HEK293T (cell line): Measurements from ENCODE around the gene CHAF1A.

Experiments
- CTCF ChIA-PET: fragments of 350-600 bp; formaldehyde crosslinking; extraction: SDS; loops from one replicate; lab custom pipeline; 2021; ENCODE audit warnings: antibody characterized with exemption, inconsistent platforms; lab: Yijun Ruan, JAX
- POLR2A ChIA-PET: fragments of 350-600 bp; formaldehyde crosslinking; extraction: SDS; loops from one replicate; lab custom pipeline; 2020; ENCODE audit warnings: antibody characterized with exemption, inconsistent platforms; lab: Yijun Ruan, JAX
- DNase-seq: peaks from one replicate; pipeline ENCODE4 v3.0.0; 2012; ENCODE audit warnings: mixed read lengths; ENCODE audit errors: extremely low spot score
- ARNT ChIP-seq: fragments of 450-650 bp; IDR thresholded peaks from 2 replicates; pipeline ENCODE4 v1.6.1; 2017; ENCODE audit warnings: mild to moderate bottlenecking
- BHLHE40 ChIP-seq: fragments of 450-650 bp; IDR thresholded peaks from 2 replicates; pipeline ENCODE4 v1.6.1; 2016; ENCODE audit warnings: mild to moderate bottlenecking, moderate library complexity, borderline replicate concordance
- CTBP1 ChIP-seq: fragments of 450-650 bp; IDR thresholded peaks from 2 replicates; pipeline ENCODE4 v1.6.1; 2016; ENCODE audit warnings: borderline replicate concordance
- ELF4 ChIP-seq: fragments of 450-650 bp; IDR thresholded peaks from 2 replicates; pipeline ENCODE4 v1.6.1; 2017; ENCODE audit warnings: antibody characterized with exemption
- FOXA1 ChIP-seq: fragments of 450-650 bp; IDR thresholded peaks from 2 replicates; pipeline ENCODE4 v1.6.1; 2016; ENCODE audit warnings: mild to moderate bottlenecking
- FOXK2 ChIP-seq: fragments of 450-650 bp; IDR thresholded peaks from 2 replicates; pipeline ENCODE4 v1.6.1; 2016; ENCODE audit warnings: mild to moderate bottlenecking
- FOXM1 ChIP-seq: fragments of 450-650 bp; IDR thresholded peaks from 2 replicates; pipeline ENCODE4 v1.6.1; 2017; ENCODE audit warnings: mild to moderate bottlenecking, borderline replicate concordance
- HDGF ChIP-seq: fragments of 450-650 bp; IDR thresholded peaks from 2 replicates; pipeline ENCODE4 v1.6.1; 2017; ENCODE audit warnings: antibody characterized with exemption, borderline replicate concordance
- L3MBTL2 ChIP-seq: fragments of 450-650 bp; conservative IDR thresholded peaks from 2 replicates; pipeline ENCODE4 v1.6.1; 2016; ENCODE audit warnings: mild to moderate bottlenecking
- LEF1 ChIP-seq: fragments of 450-650 bp; IDR thresholded peaks from 2 replicates; pipeline ENCODE4 v1.6.1; 2017; ENCODE audit warnings: mild to moderate bottlenecking, borderline replicate concordance
- NFRKB ChIP-seq: fragments of 450-650 bp; IDR thresholded peaks from 2 replicates; pipeline ENCODE4 v1.6.1; 2016; ENCODE audit warnings: mild to moderate bottlenecking, moderate library complexity
- SP1 ChIP-seq: fragments of 450-650 bp; IDR thresholded peaks from 2 replicates; pipeline ENCODE4 v1.6.1; 2017
- SUZ12 ChIP-seq: fragments of 450-650 bp; IDR thresholded peaks from 2 replicates; pipeline ENCODE4 v1.6.1; 2016; ENCODE audit warnings: mild to moderate bottlenecking
- TARDBP ChIP-seq: fragments of 450-650 bp; IDR thresholded peaks from 2 replicates; pipeline ENCODE4 v1.6.1; 2016
- ZNF384 ChIP-seq: fragments of 450-650 bp; IDR thresholded peaks from 2 replicates; pipeline ENCODE4 v1.6.1; 2016
- TF ChIP-seq, protein P1 (sequence below): fragments of 450-650 bp; IDR thresholded peaks from 2 replicates; pipeline ENCODE4 v1.6.1; 2016

The CHAF1A gene

DNA sequence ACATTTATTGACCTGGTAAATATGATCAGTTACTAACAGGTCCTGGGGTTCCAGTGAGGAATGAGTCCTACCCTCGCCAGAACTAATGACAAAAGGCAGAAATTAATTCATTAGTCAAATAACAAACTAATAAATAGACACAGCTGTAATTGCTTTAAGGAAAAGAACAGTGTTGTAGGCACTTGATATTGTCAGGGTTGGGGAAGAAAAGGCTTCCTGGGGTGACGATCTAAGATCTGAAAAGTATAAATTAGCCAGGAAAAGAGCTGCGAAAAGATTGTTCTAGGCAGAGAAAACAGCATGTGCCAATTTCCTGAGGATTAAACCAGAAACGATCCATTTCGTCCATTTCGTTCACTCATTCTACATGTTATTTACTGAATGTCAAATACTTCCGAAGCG lies 670 bp upstream of the CHAF1A start:
- CTCF ChIA-PET, result interaction anchor here (1.0 to 1.1 kb wide), 2 partner anchors 49 to 155 kb away, joined by 3 read pairs; partner anchors contain the start of gene YJU2
- DNase-seq, result no peak
- POLR2A ChIA-PET, result interaction anchor here (0.6 to 1.5 kb wide), 18 partner anchors 8 to 315 kb away, joined by 3 to 20 read pairs (median 4); partner anchors contain the start of genes MPND and YJU2
- TF ChIP-seq BHLHE40 (no peak), HDGF (no peak), ZNF384 (no peak), FOXK2 (no peak), SUZ12 (no peak), ELF4 (no peak), NFRKB (no peak), FOXA1 (no peak), FOXM1 (no peak), CTBP1 (no peak), L3MBTL2 (no peak), ARNT (no peak), TARDBP (no peak), SP1 (no peak), LEF1 (no peak)
- TF ChIP-seq, protein P1, sequence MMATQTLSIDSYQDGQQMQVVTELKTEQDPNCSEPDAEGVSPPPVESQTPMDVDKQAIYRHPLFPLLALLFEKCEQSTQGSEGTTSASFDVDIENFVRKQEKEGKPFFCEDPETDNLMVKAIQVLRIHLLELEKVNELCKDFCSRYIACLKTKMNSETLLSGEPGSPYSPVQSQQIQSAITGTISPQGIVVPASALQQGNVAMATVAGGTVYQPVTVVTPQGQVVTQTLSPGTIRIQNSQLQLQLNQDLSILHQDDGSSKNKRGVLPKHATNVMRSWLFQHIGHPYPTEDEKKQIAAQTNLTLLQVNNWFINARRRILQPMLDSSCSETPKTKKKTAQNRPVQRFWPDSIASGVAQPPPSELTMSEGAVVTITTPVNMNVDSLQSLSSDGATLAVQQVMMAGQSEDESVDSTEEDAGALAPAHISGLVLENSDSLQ, result no peak

DNA sequence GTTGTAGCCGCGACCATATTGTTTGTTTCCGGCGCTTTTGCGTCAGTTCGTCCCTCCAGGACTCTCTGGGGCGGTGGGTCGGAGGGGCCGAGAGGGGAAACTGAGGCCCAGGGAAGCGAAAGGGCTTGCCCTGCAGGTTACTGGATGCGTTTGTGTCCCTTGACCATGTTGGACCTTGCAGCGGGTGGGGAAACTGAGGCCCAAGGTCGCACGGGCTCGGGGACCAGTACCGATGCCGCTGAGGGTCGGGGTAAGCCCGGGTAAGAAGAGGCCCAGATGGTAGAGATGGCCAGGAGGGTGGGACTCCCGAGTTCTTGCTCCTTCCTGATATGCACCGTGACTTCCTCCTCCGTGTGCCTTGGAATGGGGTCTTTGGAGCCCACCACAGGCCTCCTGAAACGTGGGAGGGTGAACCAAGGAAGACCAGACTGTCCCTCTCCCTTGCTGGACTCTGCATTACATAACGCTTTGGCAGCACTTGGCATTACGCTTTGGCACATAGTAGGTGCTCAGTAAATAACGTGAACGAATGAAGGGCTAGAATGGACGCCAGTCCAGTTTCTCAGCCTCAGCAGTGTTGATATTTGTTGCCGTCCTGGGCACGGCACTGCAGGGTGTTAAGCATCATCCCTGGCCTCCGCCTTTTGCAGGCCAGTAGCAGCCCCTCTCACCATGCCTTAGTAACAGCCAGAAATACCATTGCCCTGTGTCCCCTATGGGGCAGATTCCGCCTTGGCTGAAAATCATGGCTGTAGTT lies 743 bp downstream of the CHAF1A start:
- ChIA-PET POLR2A (interaction anchor here (1.3 to 1.9 kb wide), 2 partner anchors 11 to 135 kb away, joined by 5 to 6 read pairs; no protein-coding TSS in a partner anchor), CTCF (no interaction called here)
- DNase-seq, result no peak
- TF ChIP-seq BHLHE40, result no peak
- no peak for TF ChIP-seq ZNF384
- TF ChIP-seq, protein P1, result no peak
- TF ChIP-seq FOXM1, result no peak
- no peak; the same call in 1 of the 2 replicates for TF ChIP-seq L3MBTL2
- TF ChIP-seq FOXA1, result no peak
- no peak for TF ChIP-seq TARDBP
- TF ChIP-seq ELF4, result no peak

DNA sequence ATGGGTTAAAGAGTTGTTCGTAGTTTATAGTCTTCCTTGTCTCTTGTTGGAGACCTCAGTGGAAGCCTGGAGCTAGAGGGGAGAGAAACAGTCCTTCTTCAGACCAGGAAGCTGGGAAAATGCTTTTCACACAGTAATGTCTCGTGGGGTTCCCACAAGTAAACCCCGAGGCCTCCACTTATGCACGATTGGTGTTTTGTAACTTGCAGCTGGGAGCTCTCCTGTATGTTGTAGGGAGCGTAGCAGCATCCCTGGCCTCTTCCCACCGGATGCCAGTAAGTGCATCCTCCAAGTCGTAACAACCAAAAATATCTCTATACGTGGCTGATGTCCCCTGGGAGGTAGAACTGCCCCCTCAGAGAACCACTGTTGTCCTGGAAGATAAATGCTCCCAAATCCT lies 3.5 kb downstream of the CHAF1A start:
- ChIA-PET POLR2A (no interaction called here), CTCF (no interaction called here)
- no peak for DNase-seq
- no peak for TF ChIP-seq ZNF384
- TF ChIP-seq ARNT, result no peak
- TF ChIP-seq BHLHE40, result no peak
- TF ChIP-seq FOXA1, result no peak
- TF ChIP-seq CTBP1, result no peak
- no peak for TF ChIP-seq HDGF
- no peak for TF ChIP-seq L3MBTL2

DNA sequence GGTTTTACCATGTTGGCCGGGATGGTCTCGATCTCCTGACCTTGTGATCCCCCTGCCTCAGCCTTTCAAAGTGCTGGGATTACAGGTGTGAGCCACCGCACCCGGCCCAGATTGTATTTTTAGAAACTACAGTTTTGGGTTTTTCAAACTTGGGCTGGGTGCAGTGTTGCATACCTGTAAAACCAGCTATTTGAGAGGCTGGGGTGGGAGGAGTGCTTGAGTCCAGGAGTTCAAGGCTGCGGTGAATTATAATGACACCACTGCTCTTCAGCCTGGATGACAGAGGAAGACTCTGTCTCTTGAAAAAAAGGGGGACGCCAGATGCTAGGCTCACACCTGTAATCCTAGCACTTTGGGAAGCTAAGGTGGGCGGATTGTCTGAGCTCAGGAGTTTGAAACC lies 4.2 kb downstream of the CHAF1A start:
- no peak for DNase-seq
- TF ChIP-seq SP1 (no peak), ARNT (no peak)
- ChIA-PET POLR2A (no interaction called here), CTCF (no interaction called here)

DNA sequence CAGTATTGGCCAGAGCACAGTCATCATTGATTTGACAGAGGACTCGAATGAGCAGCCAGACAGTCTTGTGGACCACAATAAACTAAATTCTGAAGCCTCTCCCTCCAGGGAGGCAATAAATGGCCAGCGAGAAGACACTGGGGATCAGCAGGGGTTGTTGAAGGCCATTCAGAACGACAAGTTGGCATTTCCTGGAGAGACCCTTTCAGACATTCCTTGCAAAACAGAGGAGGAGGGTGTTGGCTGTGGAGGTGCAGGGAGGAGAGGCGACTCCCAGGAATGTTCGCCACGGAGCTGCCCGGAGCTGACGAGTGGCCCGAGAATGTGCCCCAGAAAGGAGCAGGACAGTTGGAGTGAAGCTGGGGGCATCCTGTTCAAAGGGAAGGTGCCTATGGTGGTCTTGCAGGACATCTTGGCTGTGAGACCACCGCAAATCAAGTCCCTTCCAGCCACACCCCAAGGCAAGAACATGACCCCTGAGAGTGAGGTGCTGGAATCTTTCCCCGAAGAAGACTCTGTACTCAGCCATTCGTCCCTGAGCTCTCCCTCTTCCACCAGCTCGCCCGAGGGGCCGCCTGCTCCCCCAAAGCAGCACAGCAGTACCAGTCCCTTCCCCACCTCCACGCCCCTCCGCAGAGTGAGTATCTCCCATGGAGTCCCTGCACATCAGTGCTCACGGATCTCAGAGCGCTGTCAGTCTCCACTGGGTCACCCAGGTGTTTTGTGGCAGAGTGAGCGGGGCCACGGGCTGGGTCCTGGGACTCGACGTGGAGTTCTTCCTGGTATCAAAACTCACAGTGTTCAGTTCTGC lies 6.9 kb downstream of the CHAF1A start:
- TF ChIP-seq, protein P1, result no peak
- TF ChIP-seq HDGF (no peak), TARDBP (no peak)
- ChIA-PET CTCF (no interaction called here), POLR2A (no interaction called here)
- DNase-seq, result no peak

DNA sequence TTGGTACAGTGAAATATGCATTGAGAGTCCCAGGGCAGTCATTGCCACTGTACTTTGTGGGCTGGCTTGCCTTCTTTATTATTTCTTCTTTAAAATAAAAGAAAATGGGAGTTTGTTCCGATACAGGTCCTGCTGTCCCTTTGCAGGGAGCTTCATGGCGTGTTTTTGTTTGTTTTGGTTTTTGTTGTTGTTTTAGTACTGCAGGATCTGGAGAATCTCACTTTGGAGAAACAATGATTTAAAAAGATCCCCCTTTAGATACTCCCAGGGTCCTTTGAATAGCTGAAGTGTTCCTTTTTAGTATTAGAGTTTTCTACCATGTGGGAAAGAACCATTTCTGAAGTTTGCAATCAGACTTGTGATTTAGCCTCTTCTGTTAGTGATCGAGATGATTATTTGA lies 11.1 kb downstream of the CHAF1A start:
- ChIA-PET POLR2A (interaction anchor here (2.1 to 3.0 kb wide), 2 partner anchors 9 to 12 kb away, joined by 6 to 20 read pairs; partner anchors contain the start of gene CHAF1A), CTCF (no interaction called here)
- no peak for DNase-seq
- TF ChIP-seq ELF4 (no peak), HDGF (no peak), CTBP1 (no peak), FOXA1 (no peak), ARNT (no peak), SP1 (no peak), TARDBP (no peak), LEF1 (no peak), SUZ12 (no peak), FOXM1 (no peak)
- TF ChIP-seq, protein P1, result no peak
